AG09319 (cell line): ENCODE data around the gene TMEM9.

ENCODE experiments used
- DNase-seq: peaks from one replicate; pipeline ENCODE4 v3.0.0-alpha.2; 2010; ENCODE audit warnings: low read depth; ENCODE audit errors: extremely low read depth
- CTCF ChIP-seq: IDR thresholded peaks from 2 replicates; pipeline ENCODE4 v1.5.1; 2011; ENCODE audit warnings: low read depth, mild to moderate bottlenecking, inconsistent platforms, low read length, moderate library complexity

The TMEM9 gene

GRCh38 chr1:201111156-201111555 is 43.1 kb downstream of the TMEM9 start:
- no peak for TF ChIP-seq CTCF
- DNase-seq, result no peak

GRCh38 chr1:201110616-201111015 is 43.7 kb downstream of the TMEM9 start:
- DNase-seq, result no peak
- TF ChIP-seq CTCF, result no peak

GRCh38 chr1:201110138-201110537 is 44.1 kb downstream of the TMEM9 start:
- no peak for DNase-seq

GRCh38 chr1:201109651-201110050 is 44.6 kb downstream of the TMEM9 start:
- no peak for TF ChIP-seq CTCF
- no peak for DNase-seq

More at GRCh38 chr1:201110138-201110537, 44.1 kb downstream of the TMEM9 start:
- no peak for TF ChIP-seq CTCF

GRCh38 chr1:201108614-201109013 is 45.7 kb downstream of the TMEM9 start:
- TF ChIP-seq CTCF, result no peak
- DNase-seq, result no peak

- DNase-seq, result no peak
- no peak for TF ChIP-seq CTCF
Measured at GRCh38 chr1:201105688-201106087, 48.6 kb downstream of the TMEM9 start.

- DNase-seq, result no peak
- no peak for TF ChIP-seq CTCF
Measured at GRCh38 chr1:201104141-201104540, 50.1 kb downstream of the TMEM9 start.
